RWPE2 (cell line): Measurements from ENCODE around the gene ANP32E.

Experiments used
- ATAC-seq: fragments of 200-7000 bp; cut with Tn5 transposase; 3 replicates; pipeline ENCODE4 v1.9.1; 2021; ENCODE audit warnings: low read depth
- DNase-seq: peaks from one replicate; pipeline ENCODE4 v3.0.0-alpha.2; 2020; ENCODE audit warnings: low spot score
- H3K27ac ChIP-seq: fragments of 450-650 bp; 2 replicates; pipeline ENCODE4 v1.5.1; 2017; ENCODE audit warnings: mild to moderate bottlenecking; ENCODE audit not compliant: poor library complexity, severe bottlenecking
- H3K27me3 ChIP-seq: fragments of 250-450 bp; sonication (Bioruptor Pico); 2 replicates; pipeline ENCODE4 v1.5.1; 2021; ENCODE audit warnings: mild to moderate bottlenecking, moderate library complexity; ENCODE audit not compliant: insufficient read depth, poor library complexity, severe bottlenecking
- H3K36me3 ChIP-seq: fragments of 250-450 bp; sonication (Bioruptor Pico); 2 replicates; pipeline ENCODE4 v1.5.1; 2020; ENCODE audit warnings: low read depth, mild to moderate bottlenecking, moderate library complexity
- H3K4me1 ChIP-seq: fragments of 250-450 bp; sonication (Bioruptor Pico); 2 replicates; pipeline ENCODE4 v1.5.1; 2021; ENCODE audit warnings: mild to moderate bottlenecking, moderate library complexity; ENCODE audit not compliant: insufficient read depth, poor library complexity, severe bottlenecking
- H3K4me3 ChIP-seq: fragments of 250-450 bp; sonication (Bioruptor Pico); 2 replicates; pipeline ENCODE4 v1.5.1; 2021; ENCODE audit warnings: mild to moderate bottlenecking, moderate library complexity; ENCODE audit not compliant: severe bottlenecking
- H3K9me3 ChIP-seq: fragments of 250-450 bp; sonication (Bioruptor Pico); 2 replicates; pipeline ENCODE4 v1.5.1; 2021; ENCODE audit warnings: mild to moderate bottlenecking, moderate library complexity; ENCODE audit not compliant: severe bottlenecking
- CTCF ChIP-seq: fragments of 450-650 bp; IDR thresholded peaks from one replicate; pipeline ENCODE4 v1.5.1; 2017; ENCODE audit warnings: mild to moderate bottlenecking, moderate library complexity; ENCODE audit not compliant: poor library complexity, severe bottlenecking

ANP32E gene

GRCh38 chr1:150257624-150258585 is 22.0 kb upstream of the ANP32E start, which contains the start of gene CA14:
CA14 (plus strand) TSS chr1:150257774; CDS start chr1:150258129, 355 bp downstream.
- DNase-seq, result no peak
- Histone ChIP-seq H3K36me3 (no peaks in the 10 kb centered on the region), H3K4me1 (peaks cover 39% of the 10 kb centered on the region), H3K4me3 (no peak within 1 kb of the TSS), H3K27me3 (no peaks in the 10 kb centered on the region), H3K27ac (no peak within 1 kb of the TSS), H3K9me3 (no peaks in the 10 kb centered on the region)
- ATAC-seq, result no peak
- no peak for TF ChIP-seq CTCF

- no peaks in the 10 kb centered on the region for H3K9me3 ChIP-seq
- H3K27me3 ChIP-seq, result no peaks in the 10 kb centered on the region
- ATAC-seq (no peak), DNase-seq (no peak)
- H3K4me3 ChIP-seq, result no peak overlapping the region
- H3K27ac ChIP-seq, result no peak overlapping the region
- TF ChIP-seq CTCF, result no peak
- H3K4me1 ChIP-seq, result peaks cover 27% of the 10 kb centered on the region
- no peaks in the 10 kb centered on the region for H3K36me3 ChIP-seq
Observed at GRCh38 chr1:150256554-150257341, 20.8 kb upstream of the ANP32E start.

- no peaks in the 10 kb centered on the region for H3K27me3 ChIP-seq
- ATAC-seq (no peak), DNase-seq (no peak)
- peaks cover 23% of the 10 kb centered on the region for H3K4me1 ChIP-seq
- TF ChIP-seq CTCF, result peak; percentile 52
- H3K4me3 ChIP-seq, result no peak overlapping the region
- H3K9me3 ChIP-seq, result no peaks in the 10 kb centered on the region
- H3K36me3 ChIP-seq, result no peaks in the 10 kb centered on the region
- no peak overlapping the region for H3K27ac ChIP-seq
Observed at GRCh38 chr1:150256198-150256553, 20.3 kb upstream of the ANP32E start.

GRCh38 chr1:150249936-150250335 is 14.0 kb upstream of the ANP32E start:
- Histone ChIP-seq H3K4me1 (no peaks in the 10 kb centered on the region), H3K9me3 (no peaks in the 10 kb centered on the region), H3K36me3 (no peaks in the 10 kb centered on the region), H3K27ac (no peak overlapping the region), H3K4me3 (no peak overlapping the region), H3K27me3 (no peaks in the 10 kb centered on the region)
- DNase-seq (no peak), ATAC-seq (no peak)
- no peak for TF ChIP-seq CTCF
